C4-2B (cell line): ENCODE data around the gene CYBC1.

Experiments
- ZFX ChIP-seq: fragments of 450-650 bp; IDR thresholded peaks from 2 replicates; pipeline ENCODE4 v1.6.1; 2017
- TF ChIP-seq, protein P1 (sequence below): fragments of 450-650 bp; conservative IDR thresholded peaks from 2 replicates; pipeline ENCODE4 v1.5.1; 2017; ENCODE audit warnings: mild to moderate bottlenecking

- TF ChIP-seq, protein P1, sequence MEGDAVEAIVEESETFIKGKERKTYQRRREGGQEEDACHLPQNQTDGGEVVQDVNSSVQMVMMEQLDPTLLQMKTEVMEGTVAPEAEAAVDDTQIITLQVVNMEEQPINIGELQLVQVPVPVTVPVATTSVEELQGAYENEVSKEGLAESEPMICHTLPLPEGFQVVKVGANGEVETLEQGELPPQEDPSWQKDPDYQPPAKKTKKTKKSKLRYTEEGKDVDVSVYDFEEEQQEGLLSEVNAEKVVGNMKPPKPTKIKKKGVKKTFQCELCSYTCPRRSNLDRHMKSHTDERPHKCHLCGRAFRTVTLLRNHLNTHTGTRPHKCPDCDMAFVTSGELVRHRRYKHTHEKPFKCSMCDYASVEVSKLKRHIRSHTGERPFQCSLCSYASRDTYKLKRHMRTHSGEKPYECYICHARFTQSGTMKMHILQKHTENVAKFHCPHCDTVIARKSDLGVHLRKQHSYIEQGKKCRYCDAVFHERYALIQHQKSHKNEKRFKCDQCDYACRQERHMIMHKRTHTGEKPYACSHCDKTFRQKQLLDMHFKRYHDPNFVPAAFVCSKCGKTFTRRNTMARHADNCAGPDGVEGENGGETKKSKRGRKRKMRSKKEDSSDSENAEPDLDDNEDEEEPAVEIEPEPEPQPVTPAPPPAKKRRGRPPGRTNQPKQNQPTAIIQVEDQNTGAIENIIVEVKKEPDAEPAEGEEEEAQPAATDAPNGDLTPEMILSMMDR = no peak
- no peak for TF ChIP-seq ZFX
These were observed 14.0 kb upstream of the CYBC1 start for GRCh38 chr17:82464567-82464929.
